ENCODE measurements around the gene DNM3.

- TF ChIP-seq CTCF (IDR thresholded peaks at IDR 0.05), result no peak
- no peak for TF ChIP-seq POLR2A (IDR thresholded peaks at IDR 0.05)
- no peak for TF ChIP-seq EP300 (IDR thresholded peaks at IDR 0.05)
Observed at GRCh38 chr1:172406968-172407367, 565.7 kb downstream of the DNM3 start.
